ENCODE data around the gene PHLDA3. TPM values are rescaled to one million over a fixed set of nuclear protein-coding genes. Genes with fewer than 3 reads are reported as not detected.
"Not testable (repeated sequence)": the region's sequence is repeated elsewhere in the genome, so short reads cannot be mapped to it uniquely, and the experiment has no call there.

Gene PHLDA3
- total RNA-seq, 1 donor from 2014 or later: 21.2 TPM

- no peak overlapping the region for H3K4me3 Mint-ChIP-seq (ENCODE audit: low read depth)
These were observed 13.8 kb upstream of the PHLDA3 start for GRCh38 chr1:201482755-201483154.

DNA sequence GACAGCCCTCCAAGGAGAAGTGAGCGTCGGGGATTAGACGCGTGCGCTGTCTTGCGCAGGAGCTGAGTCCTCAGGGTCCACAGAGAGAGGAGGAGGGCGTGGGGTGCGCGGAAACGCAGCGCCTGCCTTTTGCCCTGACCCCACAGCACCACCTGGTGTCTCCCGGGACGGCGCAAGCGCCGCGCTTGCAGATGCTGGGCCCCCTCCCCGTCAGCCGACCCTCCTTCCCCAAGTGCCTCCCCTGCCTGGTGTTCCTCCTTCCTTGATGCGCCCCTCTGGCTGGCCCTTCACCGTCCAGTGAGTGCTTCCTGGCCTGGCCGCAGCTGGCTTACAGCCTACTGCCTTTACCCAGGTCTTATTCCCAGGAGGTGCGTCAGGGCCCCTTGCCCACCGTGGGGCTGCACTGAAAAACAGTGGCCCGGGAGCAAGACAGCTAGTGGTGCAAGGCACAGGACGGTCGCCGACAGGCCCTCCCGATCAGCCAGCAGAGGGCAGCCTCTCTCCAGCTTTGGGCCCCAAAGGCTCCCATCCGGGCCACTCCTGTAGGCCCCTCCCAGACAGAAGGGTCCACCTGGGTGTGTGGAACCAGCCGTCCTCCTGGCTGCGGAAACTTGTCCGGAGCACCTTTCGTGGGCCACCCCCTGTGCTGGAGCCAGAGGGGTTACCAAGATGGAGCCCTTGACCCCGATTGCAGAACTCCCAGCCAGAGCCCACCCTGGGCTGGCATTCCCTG, 12.9 kb upstream of the PHLDA3 start:
- Mint-ChIP-seq H3K4me3 (ENCODE audit: low read depth) (peak overlapping the region; percentile 61), H3K9me3 (ENCODE audit: low read depth) (no peaks in the 10 kb centered on the region), H3K27ac (no peak overlapping the region), H3K27me3 (peaks cover 40% of the 10 kb centered on the region), H3K4me1 (ENCODE audit: low read depth) (peaks cover 17% of the 10 kb centered on the region), H3K36me3 (ENCODE audit: insufficient read depth) (no peaks in the 10 kb centered on the region)
- TF ChIP-seq, protein P1, sequence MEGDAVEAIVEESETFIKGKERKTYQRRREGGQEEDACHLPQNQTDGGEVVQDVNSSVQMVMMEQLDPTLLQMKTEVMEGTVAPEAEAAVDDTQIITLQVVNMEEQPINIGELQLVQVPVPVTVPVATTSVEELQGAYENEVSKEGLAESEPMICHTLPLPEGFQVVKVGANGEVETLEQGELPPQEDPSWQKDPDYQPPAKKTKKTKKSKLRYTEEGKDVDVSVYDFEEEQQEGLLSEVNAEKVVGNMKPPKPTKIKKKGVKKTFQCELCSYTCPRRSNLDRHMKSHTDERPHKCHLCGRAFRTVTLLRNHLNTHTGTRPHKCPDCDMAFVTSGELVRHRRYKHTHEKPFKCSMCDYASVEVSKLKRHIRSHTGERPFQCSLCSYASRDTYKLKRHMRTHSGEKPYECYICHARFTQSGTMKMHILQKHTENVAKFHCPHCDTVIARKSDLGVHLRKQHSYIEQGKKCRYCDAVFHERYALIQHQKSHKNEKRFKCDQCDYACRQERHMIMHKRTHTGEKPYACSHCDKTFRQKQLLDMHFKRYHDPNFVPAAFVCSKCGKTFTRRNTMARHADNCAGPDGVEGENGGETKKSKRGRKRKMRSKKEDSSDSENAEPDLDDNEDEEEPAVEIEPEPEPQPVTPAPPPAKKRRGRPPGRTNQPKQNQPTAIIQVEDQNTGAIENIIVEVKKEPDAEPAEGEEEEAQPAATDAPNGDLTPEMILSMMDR (IDR thresholded peaks at IDR 0.05; ENCODE audit: unreplicated experiment): peak; percentile 94
- DNase-seq (ENCODE audit: low spot score, unreplicated experiment): peak; percentile 86

More at GRCh38 chr1:201482755-201483154, 13.8 kb upstream of the PHLDA3 start:
- H3K4me1 Mint-ChIP-seq (ENCODE audit: low read depth): peaks cover 17% of the 10 kb centered on the region
- peak overlapping the region; percentile 64 for H3K27ac Mint-ChIP-seq
- H3K27me3 Mint-ChIP-seq: peaks cover 32% of the 10 kb centered on the region
- TF ChIP-seq, protein P1 (IDR thresholded peaks at IDR 0.05; ENCODE audit: unreplicated experiment): no peak
- H3K36me3 Mint-ChIP-seq (ENCODE audit: insufficient read depth): no peaks in the 10 kb centered on the region
- no peaks in the 10 kb centered on the region for H3K9me3 Mint-ChIP-seq (ENCODE audit: low read depth)
- DNase-seq (ENCODE audit: low spot score, unreplicated experiment): no peak

GRCh38 chr1:201481004-201481380, 12.0 kb upstream of the PHLDA3 start:
- Mint-ChIP-seq H3K27ac (peak overlapping the region; percentile 82), H3K4me3 (ENCODE audit: low read depth) (peak overlapping the region; percentile 47), H3K4me1 (ENCODE audit: low read depth) (peaks cover 17% of the 10 kb centered on the region), H3K27me3 (peaks cover 49% of the 10 kb centered on the region), H3K36me3 (ENCODE audit: insufficient read depth) (no peaks in the 10 kb centered on the region), H3K9me3 (ENCODE audit: low read depth) (no peaks in the 10 kb centered on the region)
- no peak for DNase-seq (ENCODE audit: low spot score, unreplicated experiment)
- TF ChIP-seq, protein P1 (IDR thresholded peaks at IDR 0.05; ENCODE audit: unreplicated experiment): no peak

- no peak overlapping the region for H3K27ac Mint-ChIP-seq
- TF ChIP-seq, protein P1 (IDR thresholded peaks at IDR 0.05; ENCODE audit: unreplicated experiment): no peak
- no peak for DNase-seq (ENCODE audit: low spot score, unreplicated experiment)
- H3K4me1 Mint-ChIP-seq (ENCODE audit: low read depth): peaks cover 17% of the 10 kb centered on the region
- H3K9me3 Mint-ChIP-seq (ENCODE audit: low read depth): no peaks in the 10 kb centered on the region
- H3K36me3 Mint-ChIP-seq (ENCODE audit: insufficient read depth): no peaks in the 10 kb centered on the region
- peaks cover 49% of the 10 kb centered on the region for H3K27me3 Mint-ChIP-seq
- H3K4me3 Mint-ChIP-seq (ENCODE audit: low read depth): peak overlapping the region; percentile 47
These were observed 11.4 kb upstream of the PHLDA3 start for GRCh38 chr1:201480231-201481003.

GRCh38 chr1:201479201-201479730, 10.3 kb upstream of the PHLDA3 start:
- Mint-ChIP-seq H3K9me3 (ENCODE audit: low read depth) (no peaks in the 10 kb centered on the region), H3K4me1 (ENCODE audit: low read depth) (peaks cover 17% of the 10 kb centered on the region), H3K4me3 (ENCODE audit: low read depth) (no peak overlapping the region), H3K36me3 (ENCODE audit: insufficient read depth) (no peaks in the 10 kb centered on the region), H3K27ac (no peak overlapping the region), H3K27me3 (peaks cover 52% of the 10 kb centered on the region)
- DNase-seq (ENCODE audit: low spot score, unreplicated experiment): no peak
- TF ChIP-seq, protein P1 (IDR thresholded peaks at IDR 0.05; ENCODE audit: unreplicated experiment): no peak

- not testable (repeated sequence) for DNase-seq (ENCODE audit: low spot score, unreplicated experiment); H3K36me3 Mint-ChIP-seq (ENCODE audit: insufficient read depth); H3K27ac Mint-ChIP-seq; H3K9me3 Mint-ChIP-seq (ENCODE audit: low read depth); H3K4me3 Mint-ChIP-seq (ENCODE audit: low read depth)
- peaks cover 56% of the 10 kb centered on the region for H3K27me3 Mint-ChIP-seq
- H3K4me1 Mint-ChIP-seq (ENCODE audit: low read depth): peaks cover 16% of the 10 kb centered on the region
These were observed 9.7 kb upstream of the PHLDA3 start for GRCh38 chr1:201478666-201479065.
